ENCODE data around the gene OR1I1.

OR1I1 gene

DNA sequence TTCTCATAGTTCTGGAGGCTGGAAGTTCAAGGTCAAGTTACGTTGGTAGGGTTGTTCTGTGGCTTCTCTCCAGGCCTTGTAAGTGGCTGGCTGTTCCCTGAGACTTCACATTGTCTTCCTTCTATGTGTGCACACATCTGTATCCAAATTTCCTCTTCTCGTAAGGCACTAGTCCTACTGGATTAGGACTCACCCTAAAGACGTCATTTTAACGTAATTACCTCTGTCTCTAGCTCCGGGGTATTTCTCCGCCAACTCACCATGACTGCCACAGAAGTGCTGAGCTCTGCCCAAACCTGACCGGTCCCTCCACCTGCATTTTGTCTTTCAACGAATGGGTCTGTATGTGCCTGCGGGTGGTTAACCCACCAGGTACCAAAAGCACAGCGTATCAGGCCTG is 16.4 kb downstream of the OR1I1 start:
- no peak for DNase-seq (ENCODE audit: low read depth)

DNA sequence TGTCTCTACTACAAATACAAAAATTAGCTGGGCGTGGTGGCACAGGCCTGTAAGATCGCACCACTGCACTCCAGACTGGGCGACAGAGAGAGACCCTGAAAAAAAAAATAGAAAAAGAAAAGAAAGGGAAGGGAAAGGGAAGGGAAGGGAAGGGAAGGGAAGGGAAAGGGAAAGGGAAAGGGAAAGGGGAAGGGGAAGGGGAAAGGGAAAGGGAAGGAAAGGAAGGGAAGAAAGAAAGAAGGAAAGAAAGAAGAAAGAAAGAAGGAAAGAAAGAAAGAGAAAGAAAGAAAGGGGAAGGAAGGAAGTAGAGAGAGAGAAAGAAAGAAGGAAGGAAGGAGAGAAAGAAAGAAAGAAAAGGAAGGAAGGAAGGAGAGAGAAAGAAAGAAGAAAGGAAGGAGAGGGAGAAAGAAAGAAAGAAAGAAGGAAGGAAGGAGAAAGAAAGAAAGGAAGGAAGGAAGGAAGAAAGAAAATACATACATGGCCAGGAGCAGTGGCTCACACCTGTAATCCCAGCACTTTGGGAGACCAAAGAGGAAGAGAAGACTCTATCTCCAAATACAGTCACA is 17.1 kb downstream of the OR1I1 start:
- no peak for DNase-seq (ENCODE audit: low read depth)

DNA sequence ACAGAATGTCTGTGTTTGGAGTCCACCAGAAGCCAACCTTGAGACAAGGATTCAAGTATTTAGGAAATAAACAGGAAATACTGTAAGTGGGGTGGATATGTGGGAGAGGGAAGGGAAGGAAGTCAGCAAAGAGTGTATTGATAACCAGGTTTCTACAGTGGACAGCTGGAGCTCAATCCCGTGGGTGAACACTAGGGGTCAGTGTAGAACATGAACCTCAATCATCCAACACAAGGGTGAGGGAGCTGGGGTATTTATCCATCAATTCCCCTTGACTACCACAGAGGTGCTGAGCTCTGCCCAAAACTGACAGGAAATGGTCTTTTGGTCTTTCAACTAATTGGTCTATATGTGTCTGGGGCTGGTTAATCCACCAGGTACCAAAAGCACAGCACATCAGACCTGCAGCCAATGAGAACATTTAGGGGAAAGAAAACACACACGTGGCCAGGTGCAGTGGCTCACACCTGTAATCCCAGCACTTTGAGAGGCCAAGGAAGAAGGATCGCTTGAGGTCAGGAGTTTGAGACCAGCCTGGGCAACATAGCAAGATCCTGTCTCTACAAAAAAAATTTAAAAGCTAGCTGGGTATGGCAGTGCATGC is 19.6 kb downstream of the OR1I1 start:
- DNase-seq (ENCODE audit: low read depth), result peak; percentile 45

DNA sequence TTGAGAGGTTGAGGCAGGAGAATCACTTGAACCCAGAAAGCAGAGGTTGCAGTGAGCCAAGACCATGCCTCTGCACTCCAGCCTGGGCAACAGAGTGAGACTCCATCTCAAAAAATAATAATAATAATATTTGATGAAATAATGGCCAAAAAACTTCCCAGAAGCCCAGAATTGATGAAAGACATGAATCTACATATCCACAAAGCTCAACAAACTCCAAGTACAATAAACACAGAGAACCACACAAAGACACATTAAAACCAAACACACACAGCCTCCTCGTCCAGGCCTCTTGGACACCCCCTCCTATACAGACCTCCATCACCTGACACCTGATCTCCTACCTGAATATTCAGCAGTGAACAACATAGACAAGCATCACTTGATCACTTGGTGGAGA is 22.0 kb downstream of the OR1I1 start:
- no peak for DNase-seq (ENCODE audit: low read depth)

DNA sequence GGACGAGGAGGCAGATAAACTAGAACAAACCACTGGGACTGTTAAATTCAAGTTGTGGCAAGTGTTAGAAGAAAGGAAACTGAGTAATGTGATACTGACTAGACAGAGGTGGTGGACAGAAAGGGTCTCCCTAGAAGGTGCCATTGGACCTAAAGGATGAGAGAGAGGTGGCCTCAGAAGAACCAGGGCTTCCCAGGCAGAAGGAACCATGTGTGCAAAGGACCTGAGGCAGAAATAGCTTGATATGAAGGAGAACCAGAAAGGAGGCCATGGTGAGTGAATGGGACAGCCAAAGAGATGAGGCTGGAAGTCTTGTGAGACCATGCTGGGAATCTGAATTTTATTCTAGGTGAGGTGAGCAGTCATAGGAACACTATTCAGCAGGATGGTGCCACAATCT is 22.4 kb downstream of the OR1I1 start:
- DNase-seq (ENCODE audit: low read depth), result no peak

DNA sequence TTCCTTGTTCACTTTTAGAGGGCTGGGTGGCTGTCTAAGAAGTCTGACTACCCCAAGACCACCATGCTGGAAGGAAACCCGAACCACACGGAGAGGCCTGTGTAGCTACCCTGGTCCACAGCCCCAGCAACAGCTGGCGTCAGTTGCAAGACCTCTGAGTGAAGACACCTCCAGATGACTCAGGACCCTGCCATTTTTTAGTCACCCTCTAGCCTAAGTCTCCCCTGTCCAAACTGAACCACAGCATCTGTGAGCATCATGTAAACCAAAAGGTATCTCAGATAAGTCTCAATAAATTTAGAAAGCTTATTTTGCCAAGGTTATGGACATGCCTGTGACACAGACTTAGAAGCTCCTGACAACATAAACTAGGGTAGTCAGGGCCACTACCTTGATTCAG is 23.0 kb downstream of the OR1I1 start:
- no peak for DNase-seq (ENCODE audit: low read depth)

- peak; percentile 45 for DNase-seq (ENCODE audit: low read depth)
Observed at GRCh38 chr19:15107061-15108010, 25.3 kb downstream of the OR1I1 start, which contains the start of gene SYDE1. TSS of gene SYDE1 (plus strand) at chr19:15107401. CDS start at chr19:15107434, 33 bp downstream.

GRCh38 chr19:15108145-15108844 is 26.3 kb downstream of the OR1I1 start:
- no peak for DNase-seq (ENCODE audit: low read depth)

DNA sequence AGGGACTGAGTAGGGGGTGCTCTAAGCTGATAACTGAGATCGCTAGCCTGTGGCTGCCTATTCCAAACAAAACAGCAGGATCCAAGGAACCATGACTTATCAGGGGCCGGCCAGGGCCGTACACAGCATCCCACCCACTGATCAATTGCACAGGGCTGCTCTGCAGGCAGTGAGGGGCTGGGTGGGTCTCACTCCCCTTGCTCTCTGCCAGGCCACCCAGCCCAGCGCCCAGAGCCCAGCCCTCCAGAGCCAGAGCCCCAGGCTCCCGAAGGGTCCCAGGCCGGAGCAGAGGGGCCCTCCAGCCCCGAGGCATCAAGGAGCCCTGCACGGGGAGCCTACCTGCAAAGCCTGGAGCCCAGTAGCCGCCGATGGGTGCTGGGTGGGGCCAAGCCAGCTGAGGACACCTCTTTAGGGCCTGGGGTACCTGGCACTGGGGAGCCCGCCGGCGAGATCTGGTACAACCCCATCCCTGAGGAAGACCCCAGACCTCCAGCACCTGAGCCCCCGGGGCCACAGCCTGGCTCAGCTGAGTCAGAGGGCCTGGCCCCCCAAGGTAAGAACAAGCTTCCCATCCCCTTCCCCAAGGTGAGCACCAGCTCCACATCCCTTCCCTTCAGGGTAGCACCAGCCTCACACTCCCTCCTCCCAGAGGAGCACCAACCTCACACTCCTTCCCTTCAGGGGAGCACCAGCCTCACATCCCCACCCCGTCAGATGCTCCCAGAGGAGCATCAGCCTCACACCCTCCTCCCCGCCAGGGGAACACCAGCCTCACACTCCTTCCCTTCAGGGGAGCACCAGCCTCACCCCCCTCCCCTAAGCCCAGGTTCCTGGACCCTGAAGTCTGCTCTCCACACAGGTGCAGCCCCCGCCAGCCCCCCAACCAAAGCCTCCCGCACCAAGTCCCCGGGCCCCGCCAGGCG is 27.1 kb downstream of the OR1I1 start:
- DNase-seq (ENCODE audit: low read depth), result no peak

GRCh38 chr19:15109768-15110417 is 27.9 kb downstream of the OR1I1 start:
- DNase-seq (ENCODE audit: low read depth), result no peak

GRCh38 chr19:15110418-15110815 is 28.4 kb downstream of the OR1I1 start:
- DNase-seq (ENCODE audit: low read depth), result no peak

DNA sequence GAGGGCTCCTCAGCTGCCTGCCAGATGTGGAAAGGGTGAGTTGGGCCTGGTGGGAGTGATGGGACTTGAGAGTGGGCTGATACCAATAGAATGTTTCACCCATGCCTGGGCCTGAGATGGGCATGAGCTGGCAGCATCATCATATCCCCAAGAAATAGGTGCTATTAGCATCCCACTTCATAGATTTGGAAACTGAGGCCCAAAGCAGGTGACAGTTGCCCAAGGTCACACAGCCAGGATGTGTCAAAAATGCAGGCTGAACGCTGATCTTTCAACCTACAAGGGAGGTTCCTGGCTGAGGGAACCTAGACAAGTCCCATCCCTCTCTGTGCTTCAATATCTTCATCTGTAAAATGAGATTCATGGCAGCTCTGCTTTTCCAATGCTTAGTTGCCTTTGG is 29.7 kb downstream of the OR1I1 start:
- DNase-seq (ENCODE audit: low read depth), result no peak

DNA sequence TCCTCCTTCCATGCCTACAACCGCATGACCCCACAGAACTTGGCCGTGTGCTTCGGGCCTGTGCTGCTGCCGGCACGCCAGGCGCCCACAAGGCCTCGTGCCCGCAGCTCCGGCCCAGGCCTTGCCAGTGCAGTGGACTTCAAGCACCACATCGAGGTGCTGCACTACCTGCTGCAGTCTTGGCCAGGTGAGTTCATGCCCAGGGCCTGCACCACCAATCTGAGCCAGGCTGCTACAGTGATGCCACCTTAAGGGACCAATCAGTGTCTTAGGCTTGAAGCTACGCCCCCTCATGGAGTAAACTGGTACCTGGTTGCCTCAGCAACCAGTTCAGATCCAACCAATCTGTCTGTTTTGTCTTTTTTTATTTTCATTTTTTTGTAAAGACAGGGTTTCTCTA is 30.4 kb downstream of the OR1I1 start:
- peak; percentile 34 for DNase-seq (ENCODE audit: low read depth)

GRCh38 chr19:15113245-15114152 is 31.5 kb downstream of the OR1I1 start:
- peak; percentile 52 for DNase-seq (ENCODE audit: low read depth)

DNA sequence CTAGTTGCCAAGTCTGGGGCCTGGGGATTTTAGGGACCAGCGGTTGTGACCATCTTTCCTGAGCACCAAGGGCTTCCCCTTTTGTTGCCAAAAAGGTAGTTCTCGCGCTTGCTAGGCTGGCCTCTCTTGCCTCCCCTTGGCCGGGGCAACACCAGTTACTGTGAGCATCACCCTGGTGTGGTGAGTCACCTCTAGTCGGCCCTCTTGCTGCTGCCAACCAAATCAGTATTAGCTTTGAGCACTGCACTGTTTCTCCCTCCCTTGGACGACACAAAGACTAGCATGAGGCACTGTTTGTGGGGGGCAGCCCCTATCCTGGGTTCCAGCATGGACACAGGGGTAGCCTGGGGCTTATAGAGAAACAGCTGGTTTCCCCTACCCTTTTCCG is 32.1 kb downstream of the OR1I1 start:
- DNase-seq (ENCODE audit: low read depth), result peak; percentile 55

- no peak for DNase-seq (ENCODE audit: low read depth)
Observed at GRCh38 chr19:15115080-15115479, 33.1 kb downstream of the OR1I1 start.

GRCh38 chr19:15115762-15116615 is 34.0 kb downstream of the OR1I1 start:
- DNase-seq (ENCODE audit: low read depth), result no peak

- DNase-seq (ENCODE audit: low read depth), result no peak
Observed at GRCh38 chr19:15116856-15117255, 34.8 kb downstream of the OR1I1 start.

GRCh38 chr19:15118248-15118647 is 36.2 kb downstream of the OR1I1 start:
- DNase-seq (ENCODE audit: low read depth), result no peak
